ENCODE results near the gene BTAF1.
A peak's percentile ranks its signal among the peaks of the same experiment; 100 is the strongest.
"Not testable (repeated sequence)": the region's sequence is repeated elsewhere in the genome, so short reads cannot be mapped to it uniquely, and the experiment has no call there.

The BTAF1 gene

DNA sequence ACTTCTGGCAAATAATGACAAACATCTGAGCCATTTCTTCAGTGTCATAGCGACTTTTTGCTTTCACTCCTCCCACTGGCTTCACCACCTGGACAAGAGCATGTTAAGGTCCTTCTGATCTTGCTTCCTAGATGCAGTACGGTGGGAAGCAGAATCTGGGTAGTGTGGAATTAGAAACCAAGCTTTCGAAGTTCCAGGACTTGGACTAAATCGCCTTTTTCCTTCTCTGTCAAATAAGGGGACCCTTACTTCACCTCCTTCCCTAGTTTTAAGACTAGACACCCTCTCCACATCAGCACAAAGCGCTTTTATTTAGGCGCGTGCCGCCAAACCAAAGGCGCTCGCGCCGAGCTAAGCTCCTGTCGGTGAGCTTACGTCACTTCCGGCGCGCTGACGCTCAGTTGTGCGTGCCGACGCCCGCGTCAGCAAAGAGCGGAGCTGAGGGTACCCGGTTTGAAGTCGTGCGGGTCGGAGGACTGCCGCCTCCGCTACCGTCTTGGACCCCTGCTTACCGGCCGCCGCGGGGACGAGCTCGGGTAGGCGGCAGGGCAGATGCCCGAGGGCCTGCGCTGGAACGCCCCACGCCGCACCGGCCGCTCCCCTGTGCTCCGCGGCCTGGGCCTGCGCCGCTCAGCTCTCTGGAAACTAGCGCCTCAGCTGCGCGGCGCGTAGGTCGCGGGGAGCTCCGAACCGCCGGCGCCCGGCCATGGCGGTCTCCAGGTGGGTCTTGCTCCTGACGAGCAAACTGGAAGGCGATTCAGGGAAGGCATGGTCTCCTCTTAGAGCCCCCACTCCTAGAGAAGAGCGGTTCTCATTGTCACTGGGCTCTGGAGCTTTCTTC, at the start of gene BTAF1:
Gene BTAF1 (plus strand): TSS at position 400 of the 841 bp plus-strand sequence. CDS start 307 bp downstream, at position 707.
- DNase-seq (ENCODE audit: low read depth, low spot score), result peak; percentile 97

DNA sequence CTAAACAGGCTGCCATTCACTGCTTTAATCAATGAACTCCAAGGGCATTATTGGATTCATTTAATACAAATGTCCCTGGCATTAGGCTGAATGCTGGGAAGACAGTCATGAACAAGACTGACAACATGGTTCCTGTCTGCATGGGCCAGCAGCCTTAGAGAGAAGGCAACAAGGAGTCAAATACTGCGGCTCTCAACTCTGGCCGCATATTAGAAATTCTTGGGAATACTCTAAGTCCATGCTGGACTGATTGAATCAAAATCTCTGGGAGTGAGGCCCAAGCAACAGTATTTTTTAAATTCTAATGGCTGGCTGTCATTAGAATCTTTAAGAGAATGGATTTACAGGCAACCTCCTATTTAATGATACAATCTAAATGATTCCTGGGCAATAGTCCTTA, 48.4 kb upstream of the BTAF1 start:
- no peak for DNase-seq (ENCODE audit: low read depth, low spot score)

DNA sequence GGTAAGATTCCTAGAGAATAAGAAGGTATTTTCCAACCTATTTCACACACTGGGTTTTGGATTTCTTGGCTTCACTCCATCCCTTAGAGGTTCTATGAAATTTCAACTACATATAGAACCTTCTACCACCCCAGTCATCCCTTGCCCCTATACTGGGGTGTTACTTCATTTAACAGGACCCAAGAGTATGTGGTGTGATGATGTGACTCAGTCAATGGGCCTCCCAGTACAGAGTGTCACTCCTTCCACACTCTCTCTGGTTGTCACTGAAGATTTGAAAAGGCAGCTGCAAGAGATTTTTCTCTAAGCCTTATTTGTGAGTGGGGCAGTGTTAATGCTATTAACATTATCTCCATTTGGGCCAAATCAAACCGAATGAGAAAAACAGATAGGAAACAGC, 47.8 kb upstream of the BTAF1 start:
- DNase-seq (ENCODE audit: low read depth, low spot score), result no peak

DNA sequence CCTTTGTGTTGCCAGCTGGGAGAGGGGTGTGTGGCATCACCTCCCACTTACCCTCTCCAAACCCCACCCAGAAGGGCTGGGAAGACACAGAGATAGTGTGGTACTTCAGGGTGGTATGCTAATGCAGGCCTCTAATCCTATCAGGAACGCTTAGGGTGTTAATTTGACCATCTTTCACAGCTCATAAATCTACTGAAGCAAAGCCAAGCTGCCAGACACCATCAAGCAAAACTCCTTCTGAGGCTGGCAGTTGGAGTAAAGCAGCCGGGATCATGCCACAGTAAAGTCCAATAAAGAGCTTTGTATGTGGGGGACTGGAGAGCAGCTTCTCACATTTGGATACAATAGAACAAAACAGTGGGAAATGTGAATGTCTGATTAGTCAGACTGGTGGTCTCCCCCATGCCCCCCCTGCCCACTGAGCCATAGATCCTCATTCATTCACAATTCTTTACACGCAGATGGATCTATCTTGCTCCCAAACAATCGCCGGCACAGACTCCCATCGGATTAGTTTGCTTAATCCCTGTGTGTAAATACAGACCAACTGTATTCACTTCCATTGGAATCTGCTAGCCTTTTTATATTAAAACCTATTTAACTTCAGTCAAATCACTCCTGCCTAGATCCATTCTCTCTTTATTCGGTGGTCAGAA, 43.9 kb upstream of the BTAF1 start:
- DNase-seq (ENCODE audit: low read depth, low spot score), result peak; percentile 21

- DNase-seq (ENCODE audit: low read depth, low spot score), result peak; percentile 14
These were observed 43.3 kb upstream of the BTAF1 start for GRCh38 chr10:91880310-91880709.

- peak; percentile 81 for DNase-seq (ENCODE audit: low read depth, low spot score)
These were observed 39.8 kb upstream of the BTAF1 start for GRCh38 chr10:91883549-91884444.

- no peak for DNase-seq (ENCODE audit: low read depth, low spot score)
These were observed 39.0 kb upstream of the BTAF1 start for GRCh38 chr10:91884536-91884935.

DNA sequence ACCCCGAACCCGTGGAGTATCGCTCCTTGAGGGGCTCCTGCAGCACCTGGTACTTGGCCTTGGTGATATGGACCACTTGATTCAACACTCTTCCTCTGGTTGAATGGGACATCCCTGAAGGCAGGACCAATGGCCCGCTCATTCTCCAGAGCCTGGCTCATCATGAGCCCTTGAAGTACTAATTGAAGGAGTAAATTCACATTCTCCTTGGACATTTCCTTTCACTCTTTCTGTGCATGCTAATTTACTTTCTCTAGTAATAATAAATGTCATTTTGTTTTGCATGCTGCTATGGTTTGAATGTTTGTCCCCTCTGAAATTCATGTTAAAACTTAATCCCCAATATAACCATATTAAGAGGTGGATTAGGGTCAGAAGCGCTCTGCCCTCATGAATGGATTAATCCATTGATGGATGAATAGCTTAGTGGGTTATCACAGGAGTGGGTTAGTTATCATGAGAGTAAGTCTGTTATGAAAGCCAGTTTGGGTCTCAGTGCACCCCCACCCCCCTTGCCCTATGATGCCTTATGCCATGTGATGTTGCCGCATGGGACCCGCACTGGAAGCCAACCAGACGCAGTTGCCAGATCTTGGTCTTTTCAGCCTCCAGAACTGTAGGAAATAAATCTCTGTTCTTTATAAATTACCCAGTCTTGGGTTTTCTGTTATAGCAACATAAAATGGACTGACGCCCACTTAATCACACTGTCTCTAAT, 38.0 kb upstream of the BTAF1 start:
- no peak for DNase-seq (ENCODE audit: low read depth, low spot score)

- DNase-seq (ENCODE audit: low read depth, low spot score), result no peak
These were observed 36.7 kb upstream of the BTAF1 start for GRCh38 chr10:91886954-91887271.

DNA sequence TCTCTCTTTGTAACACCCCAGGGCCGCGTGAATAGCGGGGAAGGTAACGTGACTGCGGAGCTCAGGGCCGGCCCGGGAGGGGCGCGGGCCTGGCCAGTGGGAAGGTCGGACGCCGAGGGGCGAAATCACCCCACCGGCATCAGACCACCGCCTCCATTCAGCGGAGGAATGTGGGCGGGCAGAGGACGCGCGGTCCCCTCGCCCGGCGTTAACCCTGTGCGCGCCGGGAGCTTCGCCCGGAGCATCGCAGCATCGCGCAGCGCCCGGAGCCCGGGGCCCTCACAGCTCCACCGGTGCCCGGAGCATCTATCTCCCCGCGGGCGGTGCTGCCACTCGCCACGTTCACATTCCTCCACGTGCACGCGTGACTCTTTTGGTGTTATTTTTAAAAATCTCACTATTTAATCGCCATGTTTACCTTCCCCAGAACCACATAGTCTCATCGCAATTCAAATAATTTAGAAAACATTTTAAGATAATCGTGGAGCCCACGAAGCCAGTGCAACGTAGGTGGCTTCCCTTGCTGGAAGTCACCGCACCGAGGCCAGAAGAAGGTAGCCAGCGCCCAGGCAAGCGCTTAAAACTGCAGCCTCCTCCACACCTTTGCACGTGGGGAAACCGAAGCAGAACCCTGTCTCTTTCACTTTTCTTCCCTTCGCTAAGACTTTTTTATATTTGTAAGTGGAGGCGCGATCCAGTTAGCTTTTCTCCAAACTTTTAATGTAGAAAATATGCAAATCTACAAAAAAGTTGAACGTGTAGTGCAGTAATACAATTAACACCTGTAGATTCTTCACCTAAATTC, 36.1 kb upstream of the BTAF1 start:
- peak; percentile 82 for DNase-seq (ENCODE audit: low read depth, low spot score)

DNA sequence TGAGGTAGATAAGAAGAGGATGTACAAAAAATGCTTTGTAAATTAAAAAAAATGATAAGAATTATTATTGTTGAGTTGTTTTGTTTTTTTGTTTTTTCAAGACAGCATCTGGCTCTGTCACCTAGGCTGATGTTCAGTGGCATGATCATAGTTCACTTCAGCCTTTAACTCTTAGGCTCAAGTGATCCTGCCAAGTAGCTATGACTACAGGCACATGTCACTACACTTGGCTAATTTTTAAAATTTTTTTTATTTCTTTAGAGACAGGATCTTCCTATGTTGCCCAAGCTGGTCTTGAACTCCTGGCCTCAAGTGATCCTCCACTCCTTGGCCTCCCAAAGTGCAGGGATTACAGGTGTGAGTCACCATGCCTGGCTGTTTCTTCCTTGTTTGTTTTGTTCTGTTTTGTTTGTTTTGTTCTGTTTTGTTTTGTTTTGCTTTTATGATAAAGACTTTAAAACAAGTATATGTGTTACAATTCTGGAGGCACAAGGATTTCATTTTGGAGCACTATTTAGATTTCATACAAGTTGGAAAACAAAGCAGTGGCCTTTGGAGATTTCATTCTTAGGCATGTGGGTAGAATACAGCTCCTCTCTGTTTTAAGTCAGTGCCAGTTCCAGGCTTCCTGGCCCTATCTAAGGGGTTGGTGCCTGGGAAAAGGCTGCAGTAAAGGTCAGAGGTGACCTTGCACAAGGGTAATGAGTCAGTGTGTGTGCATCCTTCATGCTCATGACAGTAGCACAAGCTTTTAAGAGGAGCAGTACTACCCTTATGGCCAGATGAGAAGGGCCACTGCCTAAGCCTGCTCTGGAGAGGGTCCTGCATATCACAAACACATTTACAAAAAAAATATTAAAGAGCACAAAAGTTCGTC, 32.2 kb upstream of the BTAF1 start:
- no peak for DNase-seq (ENCODE audit: low read depth, low spot score)

GRCh38 chr10:91893051-91893450, 30.5 kb upstream of the BTAF1 start:
- no peak for DNase-seq (ENCODE audit: low read depth, low spot score)

DNA sequence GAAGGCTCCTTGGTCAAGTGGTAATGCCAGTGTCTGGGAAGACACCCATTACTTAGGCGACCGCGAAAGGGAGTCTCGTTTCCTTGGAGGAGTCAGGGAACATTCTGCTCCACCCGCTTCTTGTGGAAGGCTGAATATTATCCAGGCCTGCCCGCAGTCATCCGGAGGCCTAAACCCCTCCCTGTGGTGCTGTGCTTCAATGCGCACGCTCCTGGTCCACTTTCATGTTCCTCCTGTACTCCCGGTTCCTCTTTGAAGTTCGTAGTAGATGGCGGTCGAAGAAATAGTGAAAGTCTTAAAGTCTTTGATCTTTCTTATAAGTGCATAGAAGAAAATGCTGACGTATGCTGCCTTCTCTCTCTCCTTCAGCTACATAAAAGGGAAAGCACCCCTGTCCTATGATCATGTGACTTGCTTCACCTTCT, 29.3 kb upstream of the BTAF1 start:
- DNase-seq (ENCODE audit: low read depth, low spot score), result not testable (repeated sequence)

GRCh38 chr10:91896212-91896756, 27.3 kb upstream of the BTAF1 start:
- no peak for DNase-seq (ENCODE audit: low read depth, low spot score)

GRCh38 chr10:91897421-91897820, 26.1 kb upstream of the BTAF1 start:
- DNase-seq (ENCODE audit: low read depth, low spot score), result no peak

DNA sequence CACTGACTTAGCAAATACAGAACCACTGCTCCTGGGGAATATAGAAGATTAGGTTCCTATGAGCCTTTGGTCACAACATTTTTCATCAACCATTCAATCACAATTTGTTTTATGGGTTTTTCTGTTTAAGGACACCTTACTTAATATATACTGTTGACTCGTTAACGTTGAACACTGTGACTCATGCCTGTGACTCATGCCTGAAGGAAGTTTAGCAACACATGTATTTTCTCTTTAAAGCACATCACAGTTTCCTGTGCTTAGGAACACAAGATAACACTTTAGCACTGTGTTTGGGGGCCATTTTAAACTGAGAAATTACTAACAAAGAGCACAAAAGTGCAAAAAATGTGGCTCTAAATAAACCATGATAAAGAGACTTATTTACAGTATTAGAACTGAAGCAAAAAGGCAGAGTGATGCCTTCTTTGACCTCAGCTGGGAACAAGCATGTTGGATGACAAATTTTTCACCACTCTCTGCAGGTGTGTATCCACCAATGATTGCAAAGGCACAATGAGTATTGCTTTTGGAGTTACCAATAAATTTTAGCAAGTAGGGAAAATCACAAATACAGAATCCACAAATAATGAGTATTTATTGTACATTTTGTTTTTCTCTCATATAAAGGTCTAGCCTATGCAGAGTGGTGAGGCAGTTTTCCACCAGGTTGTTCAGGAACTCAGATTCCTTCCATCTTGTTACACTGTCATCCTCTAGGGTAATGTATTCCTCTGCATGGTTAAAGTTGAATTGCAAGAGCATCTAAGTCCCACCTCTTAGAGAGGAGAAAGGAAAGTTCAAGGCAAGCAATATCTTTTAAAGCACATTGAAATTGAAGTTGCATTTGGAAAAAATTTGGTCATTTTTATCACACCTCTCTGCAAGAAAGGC, 21.5 kb upstream of the BTAF1 start:
- DNase-seq (ENCODE audit: low read depth, low spot score), result peak; percentile 83

DNA sequence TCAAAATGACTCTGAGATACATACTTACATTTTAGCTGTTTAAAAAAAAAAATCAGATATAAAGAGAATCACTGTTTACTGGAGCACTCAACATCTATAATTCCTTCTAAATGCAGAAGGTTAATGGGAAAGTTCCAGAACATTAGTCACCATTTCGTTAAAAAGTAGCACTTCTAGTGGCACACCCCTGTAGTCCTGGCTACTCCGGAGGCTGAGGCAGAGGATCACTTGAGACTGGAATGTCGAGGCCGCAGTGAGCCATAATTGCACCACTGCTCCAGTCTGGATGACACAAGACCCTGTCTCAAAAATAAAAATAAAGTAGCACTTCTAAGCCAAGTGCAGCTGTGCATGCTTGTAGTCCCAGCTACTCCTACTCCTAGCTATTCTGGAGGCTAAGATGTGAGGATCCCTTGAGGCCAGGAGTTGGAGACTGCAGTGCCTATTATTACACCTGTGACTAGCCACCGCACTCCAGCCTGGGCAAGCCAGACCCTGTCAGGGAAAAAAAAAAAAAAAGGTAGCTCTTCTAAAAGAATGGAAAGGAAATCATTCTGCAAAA, 16.5 kb upstream of the BTAF1 start:
- DNase-seq (ENCODE audit: low read depth, low spot score), result peak; percentile 28

GRCh38 chr10:91907914-91908336, 15.6 kb upstream of the BTAF1 start:
- DNase-seq (ENCODE audit: low read depth, low spot score), result no peak

Data from astrocyte of the hippocampus (primary cell).